ENCODE results near the gene TMEM134.

DNA sequence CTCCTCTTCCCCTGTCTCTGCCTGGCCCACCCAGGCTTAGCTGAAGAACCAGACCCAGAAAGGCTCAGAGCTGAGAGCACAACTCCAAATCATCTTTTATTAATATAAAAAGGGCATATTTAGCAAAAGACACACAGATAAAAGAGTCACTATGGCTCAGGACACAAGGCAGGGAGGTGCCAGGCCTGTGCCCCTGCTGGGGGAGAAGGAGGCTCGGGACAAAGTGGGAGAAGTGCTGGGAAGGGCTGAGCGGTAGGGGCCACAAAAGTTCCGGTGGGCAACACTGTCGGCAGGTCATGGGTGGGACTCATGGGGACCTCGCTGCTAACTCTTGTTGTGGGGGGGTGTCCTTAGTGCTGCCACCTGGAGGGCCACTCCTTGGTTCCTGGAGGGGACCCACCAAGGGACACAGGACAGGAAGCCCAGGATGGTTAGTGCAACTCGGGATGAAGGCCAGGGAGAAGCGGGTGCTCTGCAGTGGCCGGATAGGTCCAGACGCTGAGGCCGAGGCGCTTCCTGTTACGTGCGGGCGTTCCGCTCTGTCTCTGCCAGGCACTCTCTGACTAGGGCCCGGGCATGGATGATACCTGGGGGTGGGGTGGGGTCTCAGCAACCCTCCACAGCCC is 37.5 kb upstream of the TMEM134 start:
- TF ChIP-seq TAF1 (IDR thresholded peaks at IDR 0.05; ENCODE audit: low read depth, low read length), result no peak
- TF ChIP-seq POLR2A (IDR thresholded peaks at IDR 0.05; ENCODE audit: low read depth, low read length), result no peak
